ENCODE measurements around the gene CACNA1E.

Gene CACNA1E

GRCh38 chr1:181777812-181778211 lies 294.5 kb downstream of the CACNA1E start:
- DNase-seq = no peak

- DNase-seq = no peak
These were observed 295.4 kb downstream of the CACNA1E start for GRCh38 chr1:181778640-181779260.

GRCh38 chr1:181779343-181779742 lies 296.0 kb downstream of the CACNA1E start:
- DNase-seq = no peak

GRCh38 chr1:181783208-181783607 lies 299.9 kb downstream of the CACNA1E start:
- no peak for DNase-seq

- no peak for DNase-seq
These were observed 300.8 kb downstream of the CACNA1E start for GRCh38 chr1:181784039-181784683.

GRCh38 chr1:181789395-181789794 lies 306.1 kb downstream of the CACNA1E start:
- no peak for DNase-seq

- DNase-seq = no peak
These were observed 308.4 kb downstream of the CACNA1E start for GRCh38 chr1:181791721-181792120.

GRCh38 chr1:181793831-181794230 lies 310.5 kb downstream of the CACNA1E start:
- DNase-seq = no peak

- DNase-seq = no peak
These were observed 311.0 kb downstream of the CACNA1E start for GRCh38 chr1:181794332-181794731.

- DNase-seq = no peak
These were observed 315.0 kb downstream of the CACNA1E start for GRCh38 chr1:181798191-181798926.

GRCh38 chr1:181801617-181802016 lies 318.3 kb downstream of the CACNA1E start:
- no peak for DNase-seq

- DNase-seq = no peak
These were observed 319.1 kb downstream of the CACNA1E start for GRCh38 chr1:181802466-181802865.

GRCh38 chr1:181803421-181803820 lies 320.1 kb downstream of the CACNA1E start:
- no peak for DNase-seq

GRCh38 chr1:181804989-181805388 lies 321.7 kb downstream of the CACNA1E start:
- no peak for DNase-seq

- no peak for DNase-seq
These were observed 323.4 kb downstream of the CACNA1E start for GRCh38 chr1:181806746-181807145.

GRCh38 chr1:181807251-181807650 lies 323.9 kb downstream of the CACNA1E start:
- DNase-seq = no peak

GRCh38 chr1:181809991-181810545 lies 326.8 kb downstream of the CACNA1E start:
- no peak for DNase-seq

- no peak for DNase-seq
These were observed 328.9 kb downstream of the CACNA1E start for GRCh38 chr1:181812208-181812607.

GRCh38 chr1:181813266-181813665 lies 329.9 kb downstream of the CACNA1E start:
- DNase-seq = no peak

- no peak for DNase-seq
These were observed 333.3 kb downstream of the CACNA1E start for GRCh38 chr1:181816608-181817007.

- DNase-seq = no peak
These were observed 333.8 kb downstream of the CACNA1E start for GRCh38 chr1:181817091-181817490.

- no peak for DNase-seq
These were observed 335.1 kb downstream of the CACNA1E start for GRCh38 chr1:181818459-181818858.

- DNase-seq = no peak
These were observed 335.6 kb downstream of the CACNA1E start for GRCh38 chr1:181818943-181819342.

GRCh38 chr1:181821701-181822100 lies 338.4 kb downstream of the CACNA1E start:
- no peak for DNase-seq
